Measurements from ENCODE around the gene NKX2-1. TPM values are rescaled to one million over a fixed set of nuclear protein-coding genes. Genes with fewer than 3 reads are reported as not detected.

Gene NKX2-1
- total RNA-seq, 1 experiment from 2014 or later: not detected

GRCh38 chr14:36506732-36507614, 13.1 kb downstream of the NKX2-1 start:
- BruUV-seq (replicated peaks): no TSS peak
- CTCF ChIA-PET: no interaction called here
- no peak overlapping the region for H3K4me3 ChIP-seq (ENCODE audit: low read length)

GRCh38 chr14:36505892-36506731, 13.9 kb downstream of the NKX2-1 start:
- Histone ChIP-seq H3K4me3 (ENCODE audit: low read length) (no peak overlapping the region), H3K79me2 (ENCODE audit: low read length) (no peaks in the 10 kb centered on the region), H3K9me3 (ENCODE audit: low read length) (no peaks in the 10 kb centered on the region), H3K36me3 (ENCODE audit: low read depth, low read length) (no peaks in the 10 kb centered on the region), H3K27me3 (ENCODE audit: low read length) (peaks cover 90% of the 10 kb centered on the region), H3F3A (ENCODE audit: low read length, unreplicated experiment) (no peaks in the 10 kb centered on the region), H4K20me1 (ENCODE audit: low read length) (no peaks in the 10 kb centered on the region), H3K9ac (ENCODE audit: low read length) (no peak overlapping the region), H3K9me2 (replicated peaks; ENCODE audit: low read length) (no peaks in the 10 kb centered on the region), H3K4me1 (ENCODE audit: insufficient read depth, low read length) (no peaks in the 10 kb centered on the region), H2AFZ (ENCODE audit: low read length) (no peak overlapping the region), H3K27ac (ENCODE audit: low read length) (no peak overlapping the region), H3K4me2 (ENCODE audit: low read length) (no peak overlapping the region)
- no TSS peak for BruUV-seq (replicated peaks)
- ChIA-PET POLR2A (ENCODE audit: unreplicated experiment) (no interaction called here), CTCF (no interaction called here)
- DNase-seq: no peak
- intact Hi-C loops (cut with micrococcal nuclease): no loop called here
- no peak for TF ChIP-seq EZH2 (IDR thresholded peaks at IDR 0.05; ENCODE audit: low read length, unreplicated experiment)
- no peak for TF ChIP-seq EZH2phosphoT487 (IDR thresholded peaks at IDR 0.05; ENCODE audit: borderline replicate concordance, low read length)
- TF ChIP-seq CTCF (conservative IDR thresholded peaks at IDR 0.05; ENCODE audit: low read depth, low read length): no peak
- no peak for ATAC-seq

More at GRCh38 chr14:36506732-36507614, 13.1 kb downstream of the NKX2-1 start:
- no peaks in the 10 kb centered on the region for H4K20me1 ChIP-seq (ENCODE audit: low read length)
- POLR2A ChIA-PET (ENCODE audit: unreplicated experiment): no interaction called here
- DNase-seq: no peak
- no peaks in the 10 kb centered on the region for H3K9me2 ChIP-seq (replicated peaks; ENCODE audit: low read length)
- no peak for ATAC-seq
- H3K79me2 ChIP-seq (ENCODE audit: low read length): no peaks in the 10 kb centered on the region
- TF ChIP-seq CTCF (conservative IDR thresholded peaks at IDR 0.05; ENCODE audit: low read depth, low read length): no peak
- no peak for TF ChIP-seq EZH2phosphoT487 (IDR thresholded peaks at IDR 0.05; ENCODE audit: borderline replicate concordance, low read length)
- no peak for TF ChIP-seq EZH2 (IDR thresholded peaks at IDR 0.05; ENCODE audit: low read length, unreplicated experiment)
- H3K4me2 ChIP-seq (ENCODE audit: low read length): no peak overlapping the region
- intact Hi-C loops (cut with micrococcal nuclease): no loop called here
- H3K9ac ChIP-seq (ENCODE audit: low read length): no peak overlapping the region
- peaks cover 88% of the 10 kb centered on the region for H3K27me3 ChIP-seq (ENCODE audit: low read length)
- H3K9me3 ChIP-seq (ENCODE audit: low read length): no peaks in the 10 kb centered on the region
- H3F3A ChIP-seq (ENCODE audit: low read length, unreplicated experiment): no peaks in the 10 kb centered on the region
- no peak overlapping the region for H3K27ac ChIP-seq (ENCODE audit: low read length)
- H3K36me3 ChIP-seq (ENCODE audit: low read depth, low read length): no peaks in the 10 kb centered on the region
- H3K4me1 ChIP-seq (ENCODE audit: insufficient read depth, low read length): no peaks in the 10 kb centered on the region
- no peak overlapping the region for H2AFZ ChIP-seq (ENCODE audit: low read length)

Data from PC-3 (cell line).